ENCODE measurements around the gene PRSS38.

GRCh38 chr1:227778401-227778947 is 37.0 kb upstream of the PRSS38 start:
- no peak for TF ChIP-seq CEBPB (IDR thresholded peaks at IDR 0.05; ENCODE audit: low read depth)
- TF ChIP-seq CTCF (IDR thresholded peaks at IDR 0.05 in 2 of 3, conservative IDR thresholded peaks at IDR 0.05 in 1 of 3; ENCODE audit: borderline replicate concordance in 1 of 3, insufficient read depth in 1 of 3, low read depth in 2 of 3, low read length in 2 of 3): no peak
- TF ChIP-seq EGR1 (IDR thresholded peaks at IDR 0.05; ENCODE audit: low read depth): no peak
- no peak for TF ChIP-seq YY1 (IDR thresholded peaks at IDR 0.05; ENCODE audit: extremely low read depth, insufficient replicate concordance, low read depth, low read length)
- no peak for TF ChIP-seq JUND (IDR thresholded peaks at IDR 0.05)
- TF ChIP-seq EZH2 (IDR thresholded peaks at IDR 0.05): no peak
- no peak for TF ChIP-seq POLR2A (IDR thresholded peaks at IDR 0.05; ENCODE audit: borderline replicate concordance, extremely low read depth, insufficient read depth, insufficient read length)
- no peak for TF ChIP-seq REST (IDR thresholded peaks at IDR 0.05; ENCODE audit: low read depth)
